HepG2 (cell line): Measurements from ENCODE around the gene ARCN1. TPM values are rescaled to one million over a fixed set of nuclear protein-coding genes. Genes with fewer than 3 reads are reported as not detected.

Experiments
- ATAC-seq: fragments of 200-7000 bp; cut with Tn5 transposase; 3 replicates; pipeline ENCODE4 v1.9.1; 2020; ENCODE audit warnings: mild to moderate bottlenecking, moderate library complexity
- BruUV-seq: library from RNA; stranded (reverse); fragments of 400-500 nt; replicated peaks from 2 replicates; lab custom pipeline; 2021; lab: Mats Ljungman, UMichigan
- CTCF ChIA-PET: fragments of 300-600 bp; formaldehyde crosslinking; extraction: SDS; loops from one replicate; lab custom pipeline; 2021; ENCODE audit warnings: low total read pairs, inconsistent platforms, low intra/inter-chr PET ratio; lab: Yijun Ruan, JAX
- POLR2A ChIA-PET: fragments of 350-600 bp; sonication (Branson Sonifier 250); formaldehyde crosslinking; loops from one replicate; lab custom pipeline; 2020; ENCODE audit warnings: antibody characterized with exemption, inconsistent platforms; lab: Yijun Ruan, JAX
- DNase-seq: peaks from one replicate; pipeline ENCODE4 v3.0.0-alpha.2; 2015; ENCODE audit warnings: low spot score
- FAIRE-seq: peaks from 3 replicates; lab custom pipeline; 2011; peaks lifted over from hg19 to GRCh38; lab: Jason Lieb, UNC
- H2AFZ ChIP-seq: one replicate; pipeline ENCODE4 v1.6.1; 2011; ENCODE audit warnings: low read length, inconsistent platforms
- H3K27ac ChIP-seq: fragments of 300-600 bp; 3 replicates; pipeline ENCODE4 v1.8.0; 2011; ENCODE audit warnings: mixed run types, mild to moderate bottlenecking, mixed read lengths, low read length, inconsistent platforms; ENCODE audit not compliant: insufficient read depth; ENCODE audit errors: extremely low read length
- H3K27me3 ChIP-seq, 2 experiments: fragments of 200-600 bp in 1 of 2; 2 replicates in 1 of 2; 3 replicates in 1 of 2; pipeline versions ENCODE4 v1.6.0 to v1.8.0; 2011; ENCODE audit warnings: low read length in 2 of 2, mild to moderate bottlenecking in 2 of 2, moderate library complexity in 2 of 2, inconsistent platforms in 1 of 2; ENCODE audit not compliant: insufficient read depth in 2 of 2, control insufficient read depth in 1 of 2
- H3K36me3 ChIP-seq, 2 experiments: fragments of 200-600 bp in 1 of 2; replicated peaks in 1 of 2; 2 replicates in 1 of 2; 3 replicates in 1 of 2; pipeline versions ENCODE4 v1.5.1 to v1.8.0; 2011; ENCODE audit warnings: low read length in 2 of 2, inconsistent platforms in 1 of 2; ENCODE audit not compliant: insufficient read depth in 2 of 2, control insufficient read depth in 1 of 2
- H3K4me1 ChIP-seq: 2 replicates; pipeline ENCODE4 v1.5.1; 2012; ENCODE audit warnings: low read length, inconsistent platforms; ENCODE audit not compliant: insufficient read depth
- H3K4me2 ChIP-seq: 2 replicates; pipeline ENCODE4 v1.6.0; 2011; ENCODE audit warnings: low read depth, low read length, inconsistent platforms
- H3K4me3 ChIP-seq, 3 experiments: fragments of 200-600 bp in 1 of 3; sonication (generic), shearing (Covaris generic) in 1 of 3; replicated peaks in 1 of 3; 2 replicates each; pipeline ENCODE4 v1.5.1; 2011 to 2016; ENCODE audit warnings: low read length in 3 of 3, inconsistent platforms in 2 of 3, low read depth in 2 of 3, mild to moderate bottlenecking in 2 of 3, control low read depth in 1 of 3, mixed read lengths in 1 of 3; ENCODE audit not compliant: insufficient read depth in 1 of 3
- H3K79me2 ChIP-seq: one replicate; pipeline ENCODE4 v1.6.1; 2011; ENCODE audit warnings: low read length, inconsistent platforms; ENCODE audit not compliant: insufficient read depth
- H3K9ac ChIP-seq: 2 replicates; pipeline ENCODE4 v1.6.0; 2011; ENCODE audit warnings: mild to moderate bottlenecking, low read depth, low read length, inconsistent platforms; ENCODE audit not compliant: insufficient read depth
- H3K9me3 ChIP-seq: 2 replicates; pipeline ENCODE4 v1.5.1; 2012; ENCODE audit warnings: mild to moderate bottlenecking, low read length
- H4K20me1 ChIP-seq: 2 replicates; pipeline ENCODE4 v1.6.0; 2011; ENCODE audit warnings: inconsistent platforms, mild to moderate bottlenecking, low read length, moderate library complexity; ENCODE audit not compliant: insufficient read depth
- KDM6A ChIP-seq: IDR thresholded peaks from 2 replicates; pipeline ENCODE4 v1.6.1; 2016; ENCODE audit warnings: low read depth
- POLR2A ChIP-seq, 2 experiments: IDR thresholded peaks; 2 replicates each; pipeline ENCODE4 v1.6.1; 2011; ENCODE audit warnings: low read depth in 2 of 2, low read length in 2 of 2, mild to moderate bottlenecking in 1 of 2, moderate library complexity in 1 of 2; ENCODE audit not compliant: insufficient read depth in 1 of 2
- ZFX ChIP-seq: sonication (generic); formaldehyde crosslinking; IDR thresholded peaks from 2 replicates; pipeline ENCODE4 v1.4.0; 2020; ENCODE audit warnings: mild to moderate bottlenecking, low read depth, missing genetic modification reagents, moderate library complexity
- ZNF589 ChIP-seq: sonication (generic); formaldehyde crosslinking; conservative IDR thresholded peaks from 2 replicates; pipeline ENCODE4 v1.8.0; 2022; ENCODE audit warnings: mild to moderate bottlenecking, moderate library complexity, missing genetic modification reagents
- WGBS: methylation state at CpG from one replicate; pipeline ENCODE4 v1.1.6; 2017; ENCODE audit warnings: low lambda C conversion rate; 5-methylcytosine and 5-hydroxymethylcytosine counted together
- in situ Hi-C: cut with HindIII; loops from 2 replicates; pipeline ENCODE4 v1.10.0; 2017; ENCODE audit warnings: low pct_unique_long_range_greater_than_20kb; ENCODE audit not compliant: extremely low pct_ligation_motif_present
- intact Hi-C: fragments of 100-400 bp; cut with micrococcal nuclease; formaldehyde crosslinking; loops from one replicate; pipeline ENCODE4 v1.10.0; 2022; ENCODE audit not compliant: unreplicated experiment
- polyA plus RNA-seq, 8 experiments: library from polyadenylated mRNA; depleted of rRNA in 3 of 8; stranded (reverse) in 7 of 8; unstranded in 1 of 8; fragments of >200 nt; fragmentation: Illumina TruSeq in 4 of 8; extraction: Trizol in 4 of 8; gene quantifications; 2 replicates each; pipeline versions ENCODE4 v1.2.1 to v1.2.3, GENCODE V29; 2011 to 2016; ENCODE audit warnings: low read depth in 4 of 8, missing spikeins in 1 of 8, mixed read lengths in 1 of 8; ENCODE audit not compliant: insufficient read depth in 1 of 8
- total RNA-seq, 5 experiments: library from RNA; depleted of rRNA; stranded (reverse); fragments of >200 nt; fragmentation: Illumina TruSeq; extraction: Trizol; gene quantifications; 2 replicates each; pipeline ENCODE4 v1.2.3, GENCODE V29; 2016; ENCODE audit warnings: low read depth in 1 of 5
- TF ChIP-seq, protein P1 (sequence below): sonication (generic); formaldehyde crosslinking; IDR thresholded peaks from 2 replicates; pipeline ENCODE4 v1.4.0; 2020; ENCODE audit warnings: missing genetic modification reagents
- TF ChIP-seq, protein P2 (sequence below), 2 experiments: sonication (generic) in 1 of 2; formaldehyde crosslinking in 1 of 2; IDR thresholded peaks; 2 replicates each; pipeline versions ENCODE4 v1.4.0 to v1.6.1; 2018 to 2020; ENCODE audit warnings: missing genetic modification reagents in 2 of 2, borderline replicate concordance in 1 of 2, low read depth in 1 of 2, mild to moderate bottlenecking in 1 of 2, missing biosample characterization in 1 of 2

ARCN1 gene
- total and polyA plus RNA-seq, 2 of the 13 experiments (the other 11 are each of a cell fraction or from before 2014, with no cell fraction given), result 148 to 200 TPM

DNA sequence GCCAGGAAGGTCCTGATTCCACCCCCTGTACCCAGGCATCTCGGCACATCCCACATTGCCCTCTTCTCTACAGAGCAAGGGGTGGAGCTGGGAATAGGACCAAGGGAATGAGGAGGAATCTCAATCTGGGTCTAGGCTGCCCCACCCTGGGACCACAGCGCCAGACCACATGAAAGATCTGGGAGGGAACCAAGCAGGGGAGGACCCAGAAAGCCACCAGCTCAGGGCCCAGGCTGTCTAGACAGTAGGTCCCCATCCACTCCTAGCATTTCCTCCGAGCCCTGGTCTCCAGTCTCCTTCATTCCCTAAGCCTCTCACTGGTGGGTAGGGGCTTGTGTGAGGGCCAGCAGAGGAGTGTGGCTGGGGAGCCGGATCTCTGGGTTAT lies 46.8 kb downstream of the ARCN1 start:
- POLR2A ChIA-PET, result interaction anchor here (1.0 to 1.1 kb wide), 2 partner anchors 10 to 12 kb away, joined by 3 to 6 read pairs; partner anchors contain the start of gene PHLDB1
- WGBS, result 81% methylated on average over 3 of the region's 4 CpGs
- FAIRE-seq, result no peak

DNA sequence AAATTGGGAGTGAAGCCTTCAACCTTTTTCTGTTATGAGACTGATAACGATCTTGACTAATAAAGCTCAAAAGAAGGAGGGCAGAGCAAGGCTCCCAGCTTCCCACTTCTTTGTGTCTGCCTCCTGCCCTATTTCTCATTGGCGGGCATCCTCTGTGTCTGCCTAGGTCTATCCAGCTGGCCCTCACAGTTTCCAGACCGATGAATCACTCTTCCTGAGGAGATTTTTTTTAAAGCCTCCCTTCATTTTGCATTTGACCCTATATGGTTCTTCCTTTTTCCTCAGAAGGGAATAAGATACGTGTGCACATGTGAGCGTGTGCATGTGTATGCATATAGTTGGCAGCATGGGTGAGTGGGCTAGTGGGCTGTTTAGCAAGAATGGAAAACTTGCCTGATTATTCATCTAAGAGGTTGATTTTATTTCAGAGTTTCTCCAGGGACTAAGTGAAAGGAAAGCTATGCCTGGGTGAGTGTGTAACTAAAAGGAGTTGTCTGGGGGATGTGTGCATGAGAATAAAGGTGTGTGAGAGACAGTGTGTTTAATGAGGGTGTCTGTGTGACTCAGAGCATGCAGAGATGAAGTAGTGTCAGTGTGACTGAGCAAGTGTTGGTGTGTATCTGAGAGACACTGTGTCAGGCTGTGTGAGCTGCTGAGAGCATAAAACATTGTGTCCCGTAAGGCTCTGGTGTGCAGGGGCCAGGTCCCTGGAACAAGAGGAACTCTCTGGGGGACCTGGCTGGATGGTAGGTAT lies 47.4 kb downstream of the ARCN1 start:
- H3K79me2 ChIP-seq, result peaks cover 9% of the 10 kb centered on the region
- no peak for ATAC-seq

More for the DNA sequence above, 46.8 kb downstream of the ARCN1 start:
- intact Hi-C loops (no loop called here), in situ Hi-C loops (no loop called here)
- peaks cover 76% of the 10 kb centered on the region for H3K4me1 ChIP-seq
- BruUV-seq, result no TSS peak
- no peak for ATAC-seq
- no peak overlapping the region for H3K4me3 ChIP-seq
- H4K20me1 ChIP-seq, result no peaks in the 10 kb centered on the region
- no peak for DNase-seq
- H3K27ac ChIP-seq, result no peak overlapping the region
- no peaks in the 10 kb centered on the region; a peak in 1 of 5 replicates for H3K27me3 ChIP-seq
- no peaks in the 10 kb centered on the region for H3K9me3 ChIP-seq
- TF ChIP-seq, protein P1, sequence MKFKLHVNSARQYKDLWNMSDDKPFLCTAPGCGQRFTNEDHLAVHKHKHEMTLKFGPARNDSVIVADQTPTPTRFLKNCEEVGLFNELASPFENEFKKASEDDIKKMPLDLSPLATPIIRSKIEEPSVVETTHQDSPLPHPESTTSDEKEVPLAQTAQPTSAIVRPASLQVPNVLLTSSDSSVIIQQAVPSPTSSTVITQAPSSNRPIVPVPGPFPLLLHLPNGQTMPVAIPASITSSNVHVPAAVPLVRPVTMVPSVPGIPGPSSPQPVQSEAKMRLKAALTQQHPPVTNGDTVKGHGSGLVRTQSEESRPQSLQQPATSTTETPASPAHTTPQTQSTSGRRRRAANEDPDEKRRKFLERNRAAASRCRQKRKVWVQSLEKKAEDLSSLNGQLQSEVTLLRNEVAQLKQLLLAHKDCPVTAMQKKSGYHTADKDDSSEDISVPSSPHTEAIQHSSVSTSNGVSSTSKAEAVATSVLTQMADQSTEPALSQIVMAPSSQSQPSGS (CRISPR knock-in tag), result no peak
- peak in 1 of 2 experiments; percentile 11; a peak in 1 of 4 replicates for TF ChIP-seq POLR2A (IDR thresholded peaks at IDR 0.05; ENCODE audit: insufficient read depth in 1 of 2, low read depth in 2 of 2, low read length in 2 of 2)
- TF ChIP-seq KDM6A, result no peak
- TF ChIP-seq ZFX (CRISPR knock-in tag), result 0 out of 2 replicates have a peak, but pooled peaks have one; percentile 15
- H3K9ac ChIP-seq, result no peak overlapping the region
- H3K36me3 ChIP-seq, result peaks cover 0 to 1% of the 10 kb centered on the region in 2 experiments; a peak in 1 of 5 replicates
- no peak overlapping the region for H3K4me2 ChIP-seq
- H3K79me2 ChIP-seq, result peaks cover 9% of the 10 kb centered on the region
- CTCF ChIA-PET, result no interaction called here
- H2AFZ ChIP-seq, result no peak overlapping the region

More for the DNA sequence above, 47.4 kb downstream of the ARCN1 start:
- intact Hi-C loops, result loop anchor here (5.0 kb wide), 1 partner anchor 38 kb away; no protein-coding TSS in a partner anchor
- H3K27me3 ChIP-seq, result no peaks in the 10 kb centered on the region; a peak in 1 of 5 replicates
- no peaks in the 10 kb centered on the region; a peak in 1 of 5 replicates for H3K36me3 ChIP-seq
- in situ Hi-C loops, result no loop called here
- H3K4me1 ChIP-seq, result peaks cover 73% of the 10 kb centered on the region
- H3K4me3 ChIP-seq, result peak overlapping the region; percentile 81 to 97 (median 87)
- CTCF ChIA-PET, result no interaction called here
- peak overlapping the region; percentile 95 for H3K27ac ChIP-seq
- H3K9ac ChIP-seq, result peak overlapping the region; percentile 82; the same call in 1 of the 2 replicates
- FAIRE-seq (no peak), DNase-seq (no peak)
- 80% methylated on average over 6 of the region's 6 CpGs for WGBS
- H3K9me3 ChIP-seq, result no peaks in the 10 kb centered on the region
- POLR2A ChIA-PET, result interaction anchor here (1.0 to 2.7 kb wide), 4 partner anchors 10 to 20 kb away, joined by 3 to 83 read pairs (median 10); partner anchors contain the start of gene PHLDB1
- peak overlapping the region; percentile 98 for H3K4me2 ChIP-seq
- no peaks in the 10 kb centered on the region for H4K20me1 ChIP-seq
- no peak overlapping the region for H2AFZ ChIP-seq
- peak; percentile 31; the same call in 1 of the 2 replicates for TF ChIP-seq ZNF589
- TF ChIP-seq, protein P2, sequence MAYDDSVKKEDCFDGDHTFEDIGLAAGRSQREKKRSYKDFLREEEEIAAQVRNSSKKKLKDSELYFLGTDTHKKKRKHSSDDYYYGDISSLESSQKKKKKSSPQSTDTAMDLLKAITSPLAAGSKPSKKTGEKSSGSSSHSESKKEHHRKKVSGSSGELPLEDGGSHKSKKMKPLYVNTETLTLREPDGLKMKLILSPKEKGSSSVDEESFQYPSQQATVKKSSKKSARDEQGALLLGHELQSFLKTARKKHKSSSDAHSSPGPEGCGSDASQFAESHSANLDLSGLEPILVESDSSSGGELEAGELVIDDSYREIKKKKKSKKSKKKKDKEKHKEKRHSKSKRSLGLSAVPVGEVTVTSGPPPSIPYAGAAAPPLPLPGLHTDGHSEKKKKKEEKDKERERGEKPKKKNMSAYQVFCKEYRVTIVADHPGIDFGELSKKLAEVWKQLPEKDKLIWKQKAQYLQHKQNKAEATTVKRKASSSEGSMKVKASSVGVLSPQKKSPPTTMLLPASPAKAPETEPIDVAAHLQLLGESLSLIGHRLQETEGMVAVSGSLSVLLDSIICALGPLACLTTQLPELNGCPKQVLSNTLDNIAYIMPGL (CRISPR knock-in tag; IDR thresholded peaks at IDR 0.05; ENCODE audit: borderline replicate concordance in 1 of 2, low read depth in 1 of 2), result no peak
- TF ChIP-seq, all 625 proteins: peak for 1
- BruUV-seq, result no TSS peak
